Motor neuron (in vitro differentiated cells): ENCODE results near the gene PLCXD1. TPM values are rescaled to one million over a fixed set of nuclear protein-coding genes. Genes with fewer than 3 reads are reported as not detected.

Experiments used
- ATAC-seq, 8 experiments: fragments of 200-7000 bp; cut with Tn5 transposase; replicated peaks in 6 of 8; 2 replicates each; pipeline ENCODE4 v1.8.0; 2021; ENCODE audit warnings: mild to moderate bottlenecking in 8 of 8, moderate library complexity in 8 of 8
- H3K27ac ChIP-seq, 2 donors: fragments of 250-450 bp; sonication (Bioruptor Pico); 2 replicates each; pipeline ENCODE4 v1.9.0; 2021; ENCODE audit warnings: antibody characterized with exemption in 2 of 2, mild to moderate bottlenecking in 2 of 2, moderate library complexity in 1 of 2
- H3K4me1 ChIP-seq, 2 donors: fragments of 250-450 bp; sonication (Bioruptor Pico); replicated peaks in 1 of 2; 2 replicates each; pipeline ENCODE4 v1.6.1; 2021; ENCODE audit warnings: antibody characterized with exemption in 2 of 2, mild to moderate bottlenecking in 2 of 2, moderate library complexity in 1 of 2
- H3K4me3 ChIP-seq, 5 donors: fragments of 250-450 bp; sonication (Bioruptor Pico); 2 replicates each; pipeline ENCODE4 v1.9.0; 2021; ENCODE audit warnings: antibody characterized with exemption in 5 of 5, mild to moderate bottlenecking in 5 of 5, moderate library complexity in 4 of 5
- WGBS, 10 experiments: fragments of 450-650 bp; shearing (Covaris generic); methylation state at CpG; one replicate each; pipeline ENCODE4 v1.0.0; 2022; 5-methylcytosine and 5-hydroxymethylcytosine counted together
- in situ Hi-C, 9 experiments: fragments of 400-800 bp; cut with MboI; loops; one replicate each; pipeline ENCODE4 v1.15.0; 2021; ENCODE audit warnings: low sequenced_read_pairs in 9 of 9, low pct_unique_long_range_greater_than_20kb in 2 of 9; ENCODE audit not compliant: unreplicated experiment in 9 of 9
- total RNA-seq, 8 experiments: library from RNA; unstranded; fragments of 300-600 nt; gene quantifications; 2 replicates each; pipeline versions ENCODE4 v1.2.3 to v1.2.4, GENCODE V29; 2022

Gene PLCXD1
- total RNA-seq, 8 experiments from 2014 or later = 1.4 to 30.3 (median 22.8) TPM

GRCh38 chrX:308821-309520 is 27.8 kb downstream of the PLCXD1 start:
- WGBS, 10 experiments = 82 to 100% (median 92%) methylated on average over 2 to 11 of the region's 30 CpGs; no CpG with 5 or more reads in 3 of the 10 experiments
- no peak overlapping the region for H3K27ac ChIP-seq
- in situ Hi-C loops = no loop called here
- no peak overlapping the region for H3K4me3 ChIP-seq
- peak in 1 of 8 experiments; percentile 20 for ATAC-seq
- no peaks in the 10 kb centered on the region for H3K4me1 ChIP-seq

DNA sequence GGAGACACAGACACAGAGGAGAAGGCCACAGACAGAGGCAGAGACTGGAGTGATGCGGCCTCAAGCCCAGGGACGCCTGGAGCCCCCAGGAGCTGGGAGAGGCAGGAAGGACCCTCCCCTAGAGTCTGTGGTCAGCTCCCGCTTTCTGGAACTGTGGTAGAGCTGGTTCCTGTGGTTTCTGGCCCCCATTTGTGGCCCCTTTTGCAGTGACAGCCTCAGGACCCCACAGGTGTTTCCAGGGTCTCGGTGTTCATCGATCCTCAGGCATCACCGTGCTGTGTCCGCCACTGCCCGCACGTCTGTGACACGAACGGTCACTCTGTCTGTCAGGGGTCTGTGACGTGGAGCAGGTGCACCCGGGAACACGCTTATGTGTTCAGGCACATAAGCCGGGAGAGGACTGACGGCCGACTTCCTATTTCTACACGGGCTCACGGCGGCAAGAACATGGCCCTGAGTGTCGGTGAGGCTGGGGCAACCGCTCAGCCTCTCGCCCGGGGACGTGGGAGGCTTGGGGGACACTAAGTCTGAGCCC is 29.5 kb downstream of the PLCXD1 start:
- no peak overlapping the region for H3K4me3 ChIP-seq
- 92% methylated on average over 7 of the region's 25 CpGs; no CpG with 5 or more reads in 9 of the 10 experiments for WGBS, 10 experiments
- no peaks in the 10 kb centered on the region for H3K4me1 ChIP-seq
- no peak for ATAC-seq
- H3K27ac ChIP-seq = no peak overlapping the region
- in situ Hi-C loops = no loop called here

- peak in 3 of 8 experiments; percentile 13 to 15 (median 14) for ATAC-seq
- WGBS, 10 experiments = 93 to 100% (median 100%) methylated on average over 1 to 5 of the region's 69 CpGs; no CpG with 5 or more reads in 4 of the 10 experiments
- H3K27ac ChIP-seq = no peak overlapping the region
These were observed 30.3 kb downstream of the PLCXD1 start for GRCh38 chrX:311156-312129.

GRCh38 chrX:312621-313331 is 31.6 kb downstream of the PLCXD1 start:
- no peak overlapping the region for H3K27ac ChIP-seq
- WGBS, 10 experiments = 74 to 100% (median 98%) methylated on average over 1 to 7 of the region's 54 CpGs; no CpG with 5 or more reads in 4 of the 10 experiments
- H3K4me1 ChIP-seq = no peaks in the 10 kb centered on the region
- H3K4me3 ChIP-seq = no peak overlapping the region
- in situ Hi-C loops = no loop called here
- no peak for ATAC-seq

More at GRCh38 chrX:311156-312129, 30.3 kb downstream of the PLCXD1 start:
- in situ Hi-C loops = no loop called here
- no peaks in the 10 kb centered on the region for H3K4me1 ChIP-seq
- H3K4me3 ChIP-seq = no peak overlapping the region

GRCh38 chrX:313546-313945 is 32.4 kb downstream of the PLCXD1 start:
- in situ Hi-C loops = no loop called here
- no peak overlapping the region for H3K4me3 ChIP-seq
- H3K27ac ChIP-seq = no peak overlapping the region
- no peaks in the 10 kb centered on the region for H3K4me1 ChIP-seq
- no peak for ATAC-seq
- 84 to 100% (median 98%) methylated on average over 1 to 8 of the region's 8 CpGs; no CpG with 5 or more reads in 4 of the 10 experiments for WGBS, 10 experiments

GRCh38 chrX:314049-314448 is 32.9 kb downstream of the PLCXD1 start:
- WGBS, 10 experiments = 98% methylated on average over 7 of the region's 34 CpGs; no CpG with 5 or more reads in 9 of the 10 experiments
- in situ Hi-C loops = no loop called here

DNA sequence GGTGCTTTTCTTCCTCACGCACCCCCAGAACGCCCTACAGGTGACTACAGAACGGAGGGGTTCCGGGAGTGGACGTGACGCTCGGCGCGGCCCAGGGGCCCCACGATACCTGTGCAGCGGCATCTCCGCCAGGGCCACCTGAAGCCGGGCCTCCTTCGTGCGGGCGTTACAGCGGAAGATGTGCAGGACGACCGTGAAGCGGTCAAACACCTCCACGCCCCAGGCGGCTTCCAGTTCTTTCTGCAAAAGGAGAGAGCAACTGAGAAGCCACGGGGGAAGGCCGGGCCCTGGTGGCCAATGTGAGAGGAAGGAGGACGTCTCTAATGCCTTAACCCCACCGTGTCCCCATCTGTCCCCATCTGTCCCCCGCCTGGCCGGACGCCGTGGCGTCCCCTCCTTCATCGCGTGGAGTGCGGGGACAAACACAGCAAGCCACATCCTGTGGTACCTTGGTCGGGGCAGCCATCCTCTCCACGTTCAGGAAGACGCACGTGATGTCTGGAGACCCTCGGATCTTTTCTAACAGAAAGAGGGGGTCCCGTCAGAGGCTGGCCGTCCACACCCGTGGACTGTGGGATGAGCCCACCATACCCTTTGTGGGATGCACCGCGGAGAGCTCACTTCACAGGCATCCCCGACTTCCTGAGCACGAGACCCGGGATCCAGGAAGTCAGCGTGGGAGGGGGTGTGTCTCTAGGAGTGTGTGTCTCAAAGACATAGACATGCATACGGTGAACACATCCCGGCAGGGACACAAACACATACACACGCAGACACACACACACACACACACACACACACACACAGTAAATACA is 33.8 kb downstream of the PLCXD1 start:
- H3K4me1 ChIP-seq = no peaks in the 10 kb centered on the region
- no peak overlapping the region for H3K4me3 ChIP-seq
- 60 to 100% methylated on average over 1 to 3 of the region's 51 CpGs; no CpG with 5 or more reads in 8 of the 10 experiments for WGBS, 10 experiments
- H3K27ac ChIP-seq = no peak overlapping the region
- ATAC-seq = no peak
- in situ Hi-C loops = no loop called here

More at GRCh38 chrX:314049-314448, 32.9 kb downstream of the PLCXD1 start:
- ATAC-seq = no peak
- H3K27ac ChIP-seq = no peak overlapping the region
- no peaks in the 10 kb centered on the region for H3K4me1 ChIP-seq
- H3K4me3 ChIP-seq = no peak overlapping the region

DNA sequence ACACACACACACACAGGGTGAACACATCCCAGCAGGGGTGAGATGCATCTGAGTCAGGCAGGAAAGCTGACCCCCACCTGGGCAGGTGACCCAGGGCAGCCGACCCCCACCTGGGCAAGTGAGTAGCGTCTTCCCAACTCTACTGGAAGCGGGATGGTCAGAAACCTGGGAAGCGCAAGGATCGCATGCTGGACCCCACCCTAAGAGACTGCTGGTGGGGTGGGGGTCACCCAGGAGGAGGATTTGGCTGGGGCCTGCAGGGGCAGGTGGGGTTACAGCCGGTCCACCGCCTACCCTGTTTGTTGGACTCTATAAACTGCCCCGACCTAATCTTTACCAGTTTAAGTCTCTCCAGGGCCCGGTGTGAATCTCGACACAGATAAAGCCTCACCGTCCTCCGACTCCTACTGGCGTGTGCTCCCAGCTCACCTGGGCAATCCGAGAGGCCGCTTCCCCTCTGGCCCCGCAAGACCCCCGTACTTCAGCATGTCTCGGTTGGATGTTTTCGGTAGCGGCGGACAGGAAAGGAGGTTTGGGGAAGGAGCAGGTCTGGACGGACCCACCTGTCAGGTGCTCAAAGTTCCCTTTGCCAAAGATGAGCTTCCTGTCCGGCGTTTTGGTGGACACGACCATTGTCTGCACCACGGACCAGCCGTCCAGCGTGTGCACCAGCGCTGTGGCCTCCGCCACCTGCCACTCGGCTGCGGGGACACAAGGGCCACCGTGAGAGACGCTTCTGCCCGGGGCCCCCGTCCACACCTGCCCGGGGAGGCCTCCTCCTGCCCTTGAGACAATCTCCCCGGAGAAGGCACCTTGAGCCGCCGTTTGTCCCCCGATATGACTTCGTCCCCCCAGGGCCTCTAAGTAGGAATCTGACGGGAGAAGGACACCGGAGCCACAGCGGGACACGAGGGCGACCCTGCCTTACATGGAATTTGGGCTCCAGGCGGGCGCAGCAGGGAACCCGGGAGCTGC is 35.5 kb downstream of the PLCXD1 start:
- in situ Hi-C loops = no loop called here
- H3K4me3 ChIP-seq = no peak overlapping the region

DNA sequence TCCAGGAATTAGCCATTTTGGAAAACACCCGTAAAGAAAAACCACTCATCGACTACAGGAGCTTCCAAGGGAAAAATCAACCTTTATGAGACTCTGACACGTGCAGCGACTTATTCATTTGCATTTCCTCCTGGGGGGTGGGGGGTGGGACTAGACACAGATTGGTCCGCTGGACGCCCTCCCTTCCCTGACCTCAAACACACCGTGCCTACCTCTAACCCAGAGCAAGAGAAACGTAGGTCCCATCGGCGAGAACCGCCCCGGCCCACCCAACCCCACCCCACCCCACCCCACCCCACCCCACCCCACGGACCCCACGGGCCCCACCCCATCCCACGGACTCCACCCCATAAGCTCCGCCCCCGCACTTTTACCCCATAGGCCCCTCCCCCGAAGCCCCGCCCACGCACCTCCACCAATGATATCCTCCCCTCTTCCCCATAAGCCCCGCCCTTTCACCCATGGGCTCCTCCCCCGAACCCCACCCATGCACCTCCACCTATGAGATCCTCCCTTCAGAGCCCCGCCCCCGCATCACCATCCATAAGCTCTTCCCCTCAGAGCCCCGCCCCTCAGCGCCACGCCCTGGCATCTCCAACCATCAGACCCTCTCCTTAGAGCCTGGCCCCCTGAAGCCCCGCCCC is 36.4 kb downstream of the PLCXD1 start:
- 100% methylated on average over 1 to 2 of the region's 28 CpGs; no CpG with 5 or more reads in 8 of the 10 experiments for WGBS, 10 experiments
- H3K4me3 ChIP-seq = peak overlapping the region; percentile 68 to 90 (median 73)
- H3K27ac ChIP-seq = no peak overlapping the region
- peak in 1 of 8 experiments; percentile 8 for ATAC-seq
- peaks cover 0 to 4% of the 10 kb centered on the region in 2 donors for H3K4me1 ChIP-seq
- in situ Hi-C loops = no loop called here

More for the DNA sequence above, 35.5 kb downstream of the PLCXD1 start:
- peaks cover 0 to 4% of the 10 kb centered on the region in 2 donors for H3K4me1 ChIP-seq
- ATAC-seq = no peak
- no peak overlapping the region for H3K27ac ChIP-seq
- WGBS, 10 experiments = 95 to 100% (median 96%) methylated on average over 2 to 10 of the region's 50 CpGs; no CpG with 5 or more reads in 7 of the 10 experiments

GRCh38 chrX:318068-318738 is 37.0 kb downstream of the PLCXD1 start:
- ATAC-seq = peak; percentile 61 to 72 (median 70)
- in situ Hi-C loops = no loop called here
- Histone ChIP-seq H3K4me1 (peaks cover 0 to 4% of the 10 kb centered on the region in 2 donors), H3K27ac (peak overlapping the region; percentile 88 to 93), H3K4me3 (peak overlapping the region; percentile 68 to 90 (median 73))
- no CpG with 5 or more reads among the region's 61 CpGs for WGBS, 10 experiments
